HG02840 (cell line): Measurements from ENCODE around the gene MX1.
A peak's percentile ranks its signal among the peaks of the same experiment; 100 is the strongest.

ENCODE experiments used
- ATAC-seq: cut with Tn5 transposase; IDR thresholded peaks from one replicate; pipeline ENCODE4 v1.9.1; 2021; ENCODE audit warnings: mild to moderate bottlenecking, moderate library complexity, moderate number of reproducible peaks; ENCODE audit not compliant: unreplicated experiment, low FRiP score

Gene MX1, protein sequence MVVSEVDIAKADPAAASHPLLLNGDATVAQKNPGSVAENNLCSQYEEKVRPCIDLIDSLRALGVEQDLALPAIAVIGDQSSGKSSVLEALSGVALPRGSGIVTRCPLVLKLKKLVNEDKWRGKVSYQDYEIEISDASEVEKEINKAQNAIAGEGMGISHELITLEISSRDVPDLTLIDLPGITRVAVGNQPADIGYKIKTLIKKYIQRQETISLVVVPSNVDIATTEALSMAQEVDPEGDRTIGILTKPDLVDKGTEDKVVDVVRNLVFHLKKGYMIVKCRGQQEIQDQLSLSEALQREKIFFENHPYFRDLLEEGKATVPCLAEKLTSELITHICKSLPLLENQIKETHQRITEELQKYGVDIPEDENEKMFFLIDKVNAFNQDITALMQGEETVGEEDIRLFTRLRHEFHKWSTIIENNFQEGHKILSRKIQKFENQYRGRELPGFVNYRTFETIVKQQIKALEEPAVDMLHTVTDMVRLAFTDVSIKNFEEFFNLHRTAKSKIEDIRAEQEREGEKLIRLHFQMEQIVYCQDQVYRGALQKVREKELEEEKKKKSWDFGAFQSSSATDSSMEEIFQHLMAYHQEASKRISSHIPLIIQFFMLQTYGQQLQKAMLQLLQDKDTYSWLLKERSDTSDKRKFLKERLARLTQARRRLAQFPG

DNA sequence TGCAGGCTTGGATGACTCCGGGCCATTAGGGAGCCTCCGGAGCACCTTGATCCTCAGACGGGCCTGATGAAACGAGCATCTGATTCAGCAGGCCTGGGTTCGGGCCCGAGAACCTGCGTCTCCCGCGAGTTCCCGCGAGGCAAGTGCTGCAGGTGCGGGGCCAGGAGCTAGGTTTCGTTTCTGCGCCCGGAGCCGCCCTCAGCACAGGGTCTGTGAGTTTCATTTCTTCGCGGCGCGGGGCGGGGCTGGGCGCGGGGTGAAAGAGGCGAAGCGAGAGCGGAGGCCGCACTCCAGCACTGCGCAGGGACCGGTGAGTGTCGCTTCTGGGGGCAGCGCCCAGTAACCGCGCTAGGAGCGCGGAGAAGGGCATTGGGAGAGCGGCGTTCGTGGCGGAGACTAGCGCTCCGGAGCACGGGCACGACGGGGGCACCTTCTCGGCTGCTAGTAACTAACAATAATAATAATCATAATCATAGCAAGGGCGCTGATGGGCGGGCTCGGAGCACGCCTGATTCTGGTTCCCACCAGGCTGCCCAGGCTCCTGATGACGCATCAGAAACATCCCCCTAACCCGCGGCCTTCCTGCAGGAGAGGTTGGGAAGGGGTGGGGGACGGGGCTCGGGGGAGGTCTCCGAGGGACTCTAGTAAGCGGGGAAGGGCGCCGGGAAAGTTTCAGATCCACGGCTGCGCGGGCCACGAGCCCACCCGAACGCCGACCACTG lies at the start of gene MX1:
MX1 (plus strand) TSS at position 286 of the 722 bp plus-strand sequence. CDS start 5,832 bp downstream, outside the sequence.
- peak; percentile 86 for ATAC-seq

DNA sequence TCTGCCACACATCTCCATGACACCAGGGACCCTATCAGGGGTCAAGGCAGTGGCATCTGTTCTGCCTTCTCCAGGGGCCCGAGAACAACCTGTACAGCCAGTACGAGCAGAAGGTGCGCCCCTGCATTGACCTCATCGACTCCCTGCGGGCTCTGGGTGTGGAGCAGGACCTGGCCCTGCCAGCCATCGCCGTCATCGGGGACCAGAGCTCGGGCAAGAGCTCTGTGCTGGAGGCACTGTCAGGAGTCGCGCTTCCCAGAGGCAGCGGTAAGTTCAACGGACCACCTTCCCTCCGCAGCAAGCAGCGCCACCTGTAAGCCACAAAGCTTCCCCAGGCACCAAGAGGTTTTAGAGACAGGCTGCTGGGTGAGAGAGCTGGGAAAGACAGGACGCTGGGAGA lies 48.3 kb upstream of the MX1 start:
- no peak for ATAC-seq

DNA sequence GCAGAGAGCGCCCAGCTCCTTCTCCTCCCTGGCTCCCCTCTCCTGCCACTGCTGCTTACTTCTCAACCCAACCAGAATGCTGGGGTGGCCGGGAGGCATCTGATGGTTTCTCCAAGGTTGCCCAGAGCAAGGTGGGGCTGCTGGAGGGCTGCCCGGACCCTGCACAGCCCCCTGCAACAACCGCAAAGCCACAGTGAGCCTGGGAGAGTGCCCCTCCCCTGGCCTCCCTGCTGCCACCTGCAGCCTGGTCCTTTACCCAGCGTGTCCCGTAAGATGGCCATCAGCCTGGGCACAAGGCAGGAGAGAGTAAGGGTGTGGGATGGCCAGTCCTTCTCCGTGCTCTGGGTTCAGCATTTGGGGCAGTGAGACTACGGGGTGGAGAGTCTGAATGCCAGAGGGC lies 47.2 kb upstream of the MX1 start:
- ATAC-seq: no peak

DNA sequence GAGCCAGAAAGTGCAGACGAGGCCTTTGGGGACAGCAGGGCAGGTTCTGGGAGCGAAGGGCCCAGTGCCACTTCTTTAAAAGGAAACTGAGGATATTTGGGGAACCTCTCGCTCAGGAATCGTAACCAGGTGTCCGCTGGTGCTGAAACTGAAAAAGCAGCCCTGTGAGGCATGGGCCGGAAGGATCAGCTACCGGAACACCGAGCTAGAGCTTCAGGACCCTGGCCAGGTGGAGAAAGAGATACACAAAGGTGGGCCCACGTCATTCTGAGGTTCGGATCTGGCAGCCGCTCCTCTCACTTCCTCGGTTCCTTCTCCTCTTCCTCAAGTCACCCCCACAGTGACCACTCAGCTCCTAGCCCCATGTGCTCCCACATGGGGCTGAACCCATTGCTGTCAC lies 46.1 kb upstream of the MX1 start:
- ATAC-seq: no peak

DNA sequence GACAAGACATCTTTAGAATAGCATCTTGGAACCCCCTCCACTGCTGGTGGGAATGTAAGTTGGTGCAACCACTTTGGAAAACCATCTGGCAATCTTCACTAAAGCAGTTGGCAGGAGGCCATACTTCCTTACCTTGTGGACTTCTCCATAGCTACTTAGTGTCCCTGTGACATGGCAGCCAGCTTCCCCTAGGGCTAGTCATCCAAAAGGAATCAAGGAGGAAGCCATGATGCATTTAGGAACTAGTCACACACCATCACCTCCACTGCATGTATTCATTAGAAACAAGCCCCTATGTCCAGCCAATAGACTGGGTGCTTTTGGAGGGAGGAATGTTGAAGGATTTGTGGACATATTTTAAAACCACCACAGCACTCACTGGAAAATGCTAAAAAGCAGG lies 44.3 kb upstream of the MX1 start:
- ATAC-seq: no peak

DNA sequence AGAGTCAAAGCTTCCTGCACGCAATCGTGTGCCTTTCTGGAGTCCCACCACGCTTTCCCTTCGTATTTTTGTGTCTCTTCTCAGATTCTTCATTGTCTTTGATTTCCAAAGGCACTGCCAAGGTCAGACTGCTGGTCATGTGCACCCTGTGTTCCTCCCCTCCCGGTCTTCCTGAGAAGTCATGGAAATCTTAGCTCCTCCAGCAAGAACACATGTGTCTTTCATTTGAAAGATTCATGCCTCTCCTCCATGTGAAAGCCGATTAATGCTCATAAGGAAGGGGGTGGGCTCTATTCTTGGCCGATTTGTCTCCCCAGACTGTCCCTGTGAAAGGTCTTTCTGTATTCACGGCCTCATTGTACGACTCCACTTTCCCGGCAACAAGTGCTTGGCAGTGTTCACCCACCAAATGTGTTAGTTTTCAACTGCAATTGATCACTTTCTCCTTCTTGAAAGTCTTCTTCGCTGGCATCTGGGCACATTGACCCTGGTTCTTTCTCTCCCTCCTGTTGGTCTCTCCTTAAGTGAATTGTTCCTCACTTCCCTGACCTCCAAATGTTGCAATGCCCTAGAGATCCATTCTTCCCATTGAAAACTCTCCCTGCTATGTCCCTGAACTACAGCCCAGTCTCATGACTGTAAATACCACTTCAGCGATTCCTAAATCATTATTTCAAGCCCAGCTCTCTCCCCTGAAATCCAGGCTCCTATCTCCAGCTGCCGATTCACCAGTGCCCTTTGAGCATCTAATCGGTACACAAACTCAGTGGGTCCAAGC lies 38.8 kb upstream of the MX1 start:
- ATAC-seq: no peak

DNA sequence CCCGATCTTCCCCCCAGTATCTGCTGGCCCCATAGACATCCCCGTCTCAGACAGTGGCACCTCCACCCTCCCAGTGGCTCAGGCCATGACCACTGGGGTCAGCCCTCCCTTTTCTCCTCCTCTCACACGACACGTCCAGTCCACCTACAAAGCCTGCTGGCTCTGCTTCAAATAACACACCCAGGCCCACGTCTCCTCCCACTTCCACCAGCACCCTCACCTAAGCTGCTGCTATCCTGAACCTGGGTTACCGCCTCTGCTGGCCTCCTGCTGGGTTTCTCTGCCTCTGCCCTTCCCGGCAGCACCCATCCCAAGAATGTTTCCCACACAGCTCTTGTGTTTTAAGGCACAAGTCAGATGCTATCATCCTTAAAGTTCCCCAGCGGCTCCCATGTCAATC lies 38.2 kb upstream of the MX1 start:
- ATAC-seq: no peak

DNA sequence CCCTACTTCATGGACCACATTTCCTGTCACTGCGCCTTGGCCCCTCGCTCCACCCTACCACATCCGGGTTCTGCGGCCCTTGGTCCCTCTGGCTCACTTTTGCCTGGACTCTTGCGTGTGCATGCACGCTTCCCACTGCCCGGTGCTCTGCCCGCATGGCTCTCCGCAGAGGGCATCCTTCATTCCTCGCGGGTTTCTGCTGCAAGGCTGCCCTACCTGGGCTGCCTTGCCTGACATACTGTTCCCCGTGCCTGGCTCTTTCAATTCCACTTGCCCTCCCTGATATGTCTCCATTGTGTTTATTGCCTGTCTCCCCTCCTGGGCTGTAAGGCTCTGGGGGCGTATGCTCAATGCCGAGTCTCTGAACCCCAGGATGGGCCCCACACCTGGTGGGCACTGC lies 37.8 kb upstream of the MX1 start:
- ATAC-seq: no peak

DNA sequence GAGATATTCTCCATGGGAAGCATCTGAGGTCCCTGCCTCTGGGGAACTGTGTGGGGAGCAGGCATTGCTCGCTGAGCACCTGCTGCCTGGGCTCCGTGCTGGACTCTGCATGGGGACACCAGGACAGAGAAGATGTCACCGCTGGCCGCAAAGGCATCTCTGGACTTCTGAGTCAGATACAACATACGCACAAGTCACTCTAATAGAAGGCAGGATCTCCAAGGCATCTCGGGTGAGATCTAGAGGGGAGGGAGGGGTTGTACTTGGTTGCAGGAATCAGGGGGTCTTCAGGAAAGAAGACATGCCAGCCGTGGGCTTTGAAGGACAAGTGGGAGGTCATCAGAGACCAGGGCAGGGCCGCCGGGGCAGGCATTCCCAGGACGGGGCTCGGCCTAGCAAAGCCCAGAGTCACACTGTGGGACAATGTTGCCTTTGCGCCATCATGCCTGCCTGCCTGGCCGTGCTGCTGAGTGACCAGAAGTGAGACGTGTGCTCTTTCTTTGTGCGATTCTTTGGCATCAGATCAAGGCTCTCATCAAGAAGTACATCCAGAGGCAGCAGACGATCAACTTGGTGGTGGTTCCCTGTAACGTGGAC lies 35.9 kb upstream of the MX1 start:
- no peak for ATAC-seq

DNA sequence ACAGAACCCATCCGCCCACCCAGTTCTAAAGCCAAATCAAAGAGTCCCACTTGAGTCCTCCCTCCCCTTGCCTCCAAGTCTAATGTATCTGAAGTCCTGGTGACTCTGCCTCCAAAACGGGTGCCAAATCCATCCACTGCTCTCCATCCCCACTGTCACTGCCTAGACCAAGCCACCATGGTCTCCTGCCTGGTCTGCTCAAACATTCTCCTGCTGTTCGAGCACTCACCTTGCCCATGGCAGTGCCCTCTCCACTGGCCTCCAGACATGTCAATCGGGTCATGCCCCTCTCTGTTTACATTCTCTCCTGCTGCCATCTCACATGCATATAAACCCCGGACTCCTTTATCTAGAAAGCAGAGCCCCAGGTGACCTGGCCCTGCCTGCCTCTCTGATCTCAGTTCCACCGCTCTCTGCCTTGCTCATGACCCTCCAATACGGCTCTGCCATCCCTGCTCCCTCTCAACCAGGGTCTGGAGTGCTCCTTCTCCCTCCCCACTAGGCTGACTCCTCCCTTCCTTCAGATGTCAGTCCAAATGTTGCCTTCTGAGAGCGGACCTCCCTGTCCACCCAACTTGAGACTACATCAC lies 32.1 kb upstream of the MX1 start:
- ATAC-seq: no peak

DNA sequence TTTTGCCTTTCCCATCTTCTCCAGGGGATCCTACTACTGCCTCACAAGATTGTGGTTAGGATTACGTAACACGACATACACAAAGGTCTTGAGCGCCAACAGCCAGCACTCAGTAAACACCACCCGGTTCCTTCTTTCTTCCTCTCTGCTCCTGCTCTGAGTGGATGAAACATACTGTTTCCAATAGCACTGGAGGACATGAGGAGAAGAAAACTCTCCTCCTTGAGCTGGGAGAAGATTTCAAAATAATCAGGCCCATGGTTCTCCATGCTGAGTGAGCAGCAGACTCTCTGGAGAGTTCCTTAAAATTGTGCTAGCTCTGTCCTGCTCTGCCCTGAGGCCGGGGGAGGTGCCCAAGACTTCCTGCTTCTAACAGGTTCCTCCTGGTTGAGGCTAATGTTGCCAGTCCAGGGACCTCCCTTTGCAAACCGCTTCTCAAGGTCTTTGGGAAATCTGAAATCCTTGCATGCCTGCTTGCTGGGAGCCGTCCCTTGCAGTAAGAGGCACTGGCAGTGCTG lies 29.4 kb upstream of the MX1 start:
- no peak for ATAC-seq

DNA sequence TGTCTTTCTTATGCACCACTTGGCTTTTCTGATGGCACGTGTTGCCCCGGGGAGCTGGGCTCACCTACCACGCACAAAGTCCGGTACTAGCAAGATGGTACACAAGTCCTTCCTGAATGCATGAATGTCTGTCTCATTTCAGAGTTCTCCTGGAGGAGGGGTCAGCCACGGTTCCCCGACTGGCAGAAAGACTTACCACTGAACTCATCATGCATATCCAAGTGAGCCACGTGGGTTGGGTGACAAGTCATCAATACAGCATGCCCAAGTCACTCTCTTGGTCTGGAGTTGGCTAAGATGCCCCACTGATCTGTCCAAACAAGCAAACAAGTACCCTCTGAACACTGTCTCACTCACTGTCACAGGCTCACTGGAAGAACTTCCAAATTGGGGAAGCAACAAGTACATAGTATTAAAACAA lies 28.6 kb upstream of the MX1 start:
- no peak for ATAC-seq

DNA sequence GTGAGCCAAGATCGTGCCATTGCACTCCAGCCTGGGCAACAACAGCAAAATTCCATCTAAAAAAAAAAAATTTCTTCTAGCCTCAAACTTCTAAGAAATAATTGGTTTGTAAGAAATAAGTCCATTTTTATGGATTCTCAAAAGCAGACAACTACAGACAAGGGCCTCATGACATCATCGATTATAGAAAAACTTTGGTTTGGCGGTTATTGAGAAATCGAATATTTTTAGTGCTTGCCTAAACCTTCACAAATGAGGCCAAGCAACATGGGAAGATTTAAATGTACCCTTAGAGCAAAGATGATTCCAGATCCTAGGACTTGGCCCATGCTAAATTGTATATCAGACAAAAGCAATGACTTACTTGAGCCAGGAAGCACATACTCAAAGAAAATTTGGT lies 27.8 kb upstream of the MX1 start:
- no peak for ATAC-seq

DNA sequence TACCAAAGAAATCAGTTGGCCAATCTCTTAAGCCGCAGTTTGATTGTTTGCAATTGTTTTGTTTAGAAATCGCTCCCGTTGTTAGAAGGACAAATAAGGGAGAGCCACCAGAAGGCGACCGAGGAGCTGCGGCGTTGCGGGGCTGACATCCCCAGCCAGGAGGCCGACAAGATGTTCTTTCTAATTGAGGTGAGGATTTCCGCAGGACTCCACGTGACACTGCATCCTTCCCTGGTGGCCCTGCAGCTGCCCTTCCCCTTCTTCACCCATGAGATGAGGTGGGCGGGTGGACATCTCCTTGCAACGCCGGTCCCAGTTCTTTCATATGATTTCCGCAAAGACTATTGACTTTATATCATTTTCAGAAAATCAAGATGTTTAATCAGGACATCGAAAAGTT lies 27.2 kb upstream of the MX1 start:
- ATAC-seq: no peak

DNA sequence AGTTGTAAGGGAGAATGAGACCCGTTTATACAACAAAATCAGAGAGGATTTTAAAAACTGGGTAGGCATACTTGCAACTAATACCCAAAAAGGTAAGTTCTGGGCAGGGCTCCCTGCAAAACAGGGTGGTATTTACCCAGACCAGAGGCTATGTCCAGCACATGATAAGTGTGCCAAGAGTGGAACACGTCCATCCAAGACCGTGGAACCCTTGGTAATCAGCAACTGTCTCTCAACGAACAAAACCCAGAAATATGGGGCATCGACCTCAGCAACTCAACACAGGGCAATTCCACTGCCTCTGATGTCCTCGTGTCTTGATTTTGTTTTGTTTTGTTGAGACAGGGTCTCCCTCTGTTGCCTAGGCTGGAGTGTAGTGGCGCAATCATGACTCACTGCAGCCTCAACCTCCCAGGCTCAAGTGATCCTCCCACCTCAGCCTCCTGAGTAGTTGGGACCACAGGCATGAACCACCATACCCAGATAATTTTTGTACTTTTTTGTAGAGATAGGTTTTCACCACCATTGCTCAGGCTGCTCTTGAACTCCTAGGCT lies 26.7 kb upstream of the MX1 start:
- no peak for ATAC-seq

DNA sequence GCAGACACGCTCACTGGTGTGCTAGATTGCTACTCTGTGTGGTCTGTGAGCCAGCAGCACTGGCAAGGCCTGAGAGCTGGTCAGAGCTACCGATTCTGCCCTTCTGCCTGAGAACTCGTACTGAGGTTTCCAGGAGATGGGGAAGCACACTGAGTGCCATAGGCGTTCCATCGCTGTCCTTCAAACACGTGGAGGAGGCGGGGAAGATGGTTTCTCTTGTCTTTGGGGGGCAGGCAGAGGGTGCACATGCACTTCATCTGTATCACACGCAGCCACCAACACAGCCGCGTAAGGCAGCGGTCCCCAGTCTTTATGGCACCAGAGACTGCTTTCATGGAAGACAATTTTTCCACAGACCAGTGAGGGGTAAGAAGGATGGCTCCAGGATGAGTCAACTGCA lies 23.8 kb upstream of the MX1 start:
- ATAC-seq: no peak

DNA sequence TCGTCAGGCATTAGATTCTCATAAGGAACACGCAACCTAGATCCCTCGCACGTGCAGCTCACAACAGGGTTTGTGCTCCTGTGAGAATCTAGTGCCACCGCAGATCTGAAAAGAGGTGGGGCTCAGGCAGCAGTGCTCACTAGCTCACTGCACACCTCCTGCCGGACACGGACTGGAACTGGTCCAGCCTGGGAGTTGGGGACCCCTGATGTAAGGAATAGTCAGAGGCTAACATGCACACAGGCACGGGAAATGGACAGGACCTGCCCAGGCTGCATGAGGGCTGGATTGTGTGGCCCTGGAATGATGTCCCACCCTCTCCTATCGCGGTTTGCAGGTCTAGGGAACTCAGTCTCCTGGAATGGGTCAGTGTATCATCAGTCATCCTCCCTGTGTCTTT lies 23.2 kb upstream of the MX1 start:
- no peak for ATAC-seq

DNA sequence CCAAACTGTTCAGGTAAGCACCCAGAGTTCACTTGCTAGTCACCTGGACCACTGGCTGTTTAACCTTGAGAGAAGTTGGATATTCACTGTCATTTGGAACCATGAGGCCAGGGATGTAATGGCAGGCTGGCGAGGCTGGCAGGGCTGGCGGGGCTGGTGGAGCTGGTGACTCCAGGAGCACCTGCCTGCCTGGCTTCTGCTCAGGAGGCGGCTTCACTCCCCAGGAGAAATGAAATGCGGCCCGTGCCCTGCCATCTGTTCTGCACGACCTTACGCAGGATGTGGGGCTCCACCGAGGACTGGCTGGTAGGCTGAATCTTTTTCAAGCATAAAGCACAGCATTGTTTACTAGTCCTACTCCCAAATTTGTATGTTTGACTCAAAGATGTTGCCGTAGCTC lies 22.7 kb upstream of the MX1 start:
- ATAC-seq: no peak

DNA sequence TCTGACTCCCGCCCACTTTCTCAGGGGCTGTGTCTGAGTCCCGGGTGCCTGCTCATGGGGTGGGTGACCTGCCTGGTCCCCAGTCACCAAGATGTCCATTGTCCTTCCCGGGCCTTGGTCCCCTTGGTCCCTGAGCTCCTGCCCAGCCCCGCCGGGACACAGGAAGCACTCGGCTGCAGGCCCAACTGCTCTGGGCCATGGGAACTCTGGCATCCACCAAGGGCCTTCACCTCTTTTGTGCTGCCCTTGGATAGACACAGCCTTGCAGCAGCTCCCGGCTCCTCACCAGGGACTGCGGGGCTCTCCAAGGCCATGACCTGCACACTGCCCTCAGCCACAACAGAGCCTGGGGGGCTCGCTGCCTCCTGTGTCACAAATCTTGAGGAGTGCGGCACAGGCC lies 22.1 kb upstream of the MX1 start:
- no peak for ATAC-seq
